ENCODE results near the gene NEK3. TPM values are rescaled to one million over a fixed set of nuclear protein-coding genes. Genes with fewer than 3 reads are reported as not detected.

NEK3 gene
- total RNA-seq, 1 donor from 2014 or later = 27.5 TPM

DNA sequence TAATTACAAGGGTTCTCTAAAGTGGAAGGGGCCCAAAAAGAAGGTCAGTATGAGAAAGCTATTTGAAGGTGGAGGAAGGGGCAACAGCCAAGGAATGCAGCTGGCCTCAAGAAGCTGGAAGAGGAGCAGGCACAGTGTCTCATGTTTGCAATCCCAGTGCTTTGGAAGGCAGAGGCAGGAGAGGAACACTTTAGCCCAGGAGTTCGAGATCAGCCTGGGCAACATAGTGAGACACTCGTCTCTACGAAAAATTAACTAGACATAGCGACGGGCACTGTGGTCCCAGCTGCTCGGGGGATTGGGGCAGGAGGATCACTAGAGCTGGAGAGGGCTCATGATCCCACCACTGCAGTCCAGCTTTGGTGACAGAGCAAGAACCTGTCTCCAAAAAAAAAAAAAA lies 656 bp upstream of the NEK3 start:
- Mint-ChIP-seq H3K27ac (ENCODE audit: unreplicated experiment) (peak overlapping the region; percentile 14), H3K36me3 (ENCODE audit: low read depth) (peaks cover 5% of the 10 kb centered on the region), H3K27me3 (ENCODE audit: low read depth) (no peaks in the 10 kb centered on the region), H3K4me3 (peak overlapping the region; percentile 77), H3K9me3 (peaks cover 5% of the 10 kb centered on the region), H3K4me1 (peaks cover 64% of the 10 kb centered on the region)
- no peak for TF ChIP-seq CTCF (conservative IDR thresholded peaks at IDR 0.05)
- no peak for DNase-seq (ENCODE audit: low read depth, low spot score)

DNA sequence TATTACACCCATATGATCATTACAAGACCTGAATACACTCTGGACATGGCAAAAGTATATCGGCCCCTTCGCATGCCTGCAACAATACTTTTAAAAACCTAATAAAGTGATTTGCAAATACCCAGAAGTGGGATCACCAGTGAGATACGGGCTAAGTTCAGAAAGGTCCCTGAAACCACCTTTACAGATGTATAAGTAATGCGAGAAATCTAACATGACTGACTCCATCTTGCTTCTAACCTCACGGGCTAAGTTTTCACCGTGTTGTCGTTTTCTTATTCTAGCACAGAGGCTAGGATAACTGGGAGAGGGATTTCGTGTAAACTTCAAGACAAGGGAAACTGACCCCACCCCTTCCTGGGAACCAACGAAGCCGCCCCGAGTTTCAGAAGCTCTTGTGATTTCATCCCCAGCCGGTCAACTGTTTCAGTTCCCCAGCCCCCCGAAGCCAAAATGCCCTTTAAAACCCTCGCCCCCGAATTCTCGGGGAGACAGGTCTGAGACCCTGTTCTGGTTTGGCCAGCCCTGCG lies 703 bp downstream of the NEK3 start:
- Mint-ChIP-seq H3K4me3 (peak overlapping the region; percentile 93), H3K36me3 (ENCODE audit: low read depth) (peaks cover 5% of the 10 kb centered on the region), H3K27me3 (ENCODE audit: low read depth) (no peaks in the 10 kb centered on the region), H3K9me3 (peaks cover 5% of the 10 kb centered on the region), H3K4me1 (peaks cover 56% of the 10 kb centered on the region), H3K27ac (ENCODE audit: unreplicated experiment) (peak overlapping the region; percentile 91)
- no peak for DNase-seq (ENCODE audit: low read depth, low spot score)
- TF ChIP-seq CTCF (conservative IDR thresholded peaks at IDR 0.05) = no peak

DNA sequence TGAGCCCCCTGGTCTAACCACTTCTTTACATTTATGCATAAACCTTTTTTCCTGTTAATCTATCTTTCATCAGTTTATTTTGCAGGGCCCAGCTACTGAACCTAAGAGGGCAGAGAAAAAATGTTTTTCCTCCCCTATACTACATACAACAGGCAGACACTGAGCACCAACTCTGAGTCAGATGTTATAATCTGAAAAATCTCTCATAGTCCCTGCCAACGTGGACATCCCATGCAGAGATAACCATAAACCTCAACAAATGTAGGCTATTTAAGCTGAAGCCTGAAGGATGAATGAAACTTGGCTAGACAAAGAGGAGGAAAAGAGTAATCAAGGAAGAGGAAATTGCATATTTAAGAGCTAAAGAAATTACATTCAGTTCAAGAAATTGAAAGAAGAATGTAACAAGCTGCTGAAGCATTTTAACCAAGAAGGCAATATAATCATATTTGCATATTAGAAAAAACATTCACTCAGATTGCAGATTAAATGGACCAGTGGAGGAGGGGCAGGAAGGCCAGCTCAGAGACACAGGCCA lies 2.6 kb downstream of the NEK3 start:
- H3K27ac Mint-ChIP-seq (ENCODE audit: unreplicated experiment) = no peak overlapping the region
- peaks cover 37% of the 10 kb centered on the region for H3K4me1 Mint-ChIP-seq
- TF ChIP-seq CTCF (conservative IDR thresholded peaks at IDR 0.05) = no peak
- H3K9me3 Mint-ChIP-seq = peaks cover 5% of the 10 kb centered on the region
- H3K27me3 Mint-ChIP-seq (ENCODE audit: low read depth) = no peaks in the 10 kb centered on the region
- H3K36me3 Mint-ChIP-seq (ENCODE audit: low read depth) = peaks cover 5% of the 10 kb centered on the region
- peak overlapping the region; percentile 93 for H3K4me3 Mint-ChIP-seq
- DNase-seq (ENCODE audit: low read depth, low spot score) = no peak

GRCh38 chr13:52155177-52155576 lies 4.2 kb downstream of the NEK3 start:
- no peak for DNase-seq (ENCODE audit: low read depth, low spot score)
- Mint-ChIP-seq H3K36me3 (ENCODE audit: low read depth) (peaks cover 13% of the 10 kb centered on the region), H3K4me3 (peak overlapping the region; percentile 9), H3K9me3 (peaks cover 5% of the 10 kb centered on the region), H3K27me3 (ENCODE audit: low read depth) (no peaks in the 10 kb centered on the region), H3K4me1 (peaks cover 27% of the 10 kb centered on the region), H3K27ac (ENCODE audit: unreplicated experiment) (no peak overlapping the region)
- no peak for TF ChIP-seq CTCF (conservative IDR thresholded peaks at IDR 0.05)

- Mint-ChIP-seq H3K27me3 (ENCODE audit: low read depth) (no peaks in the 10 kb centered on the region), H3K4me1 (no peaks in the 10 kb centered on the region), H3K36me3 (ENCODE audit: low read depth) (peaks cover 17% of the 10 kb centered on the region), H3K4me3 (no peak overlapping the region), H3K27ac (ENCODE audit: unreplicated experiment) (no peak overlapping the region), H3K9me3 (peaks cover 4% of the 10 kb centered on the region)
- no peak for TF ChIP-seq CTCF (conservative IDR thresholded peaks at IDR 0.05)
- no peak for DNase-seq (ENCODE audit: low read depth, low spot score)
Observed at GRCh38 chr13:52147225-52147624, 12.2 kb downstream of the NEK3 start.
